DOHH2 (cell line): ENCODE results near the gene RPAP2.

Source experiments
- CTCF ChIP-seq: fragments of 200-600 bp; sonication (generic); IDR thresholded peaks from one replicate; pipeline ENCODE4 v1.5.1; 2014; ENCODE audit warnings: antibody characterized with exemption, mild to moderate bottlenecking, low read depth, low read length; ENCODE audit not compliant: poor library complexity, severe bottlenecking
- EZH2phosphoT487 ChIP-seq: fragments of 200-600 bp; sonication (generic); IDR thresholded peaks from 2 replicates; pipeline ENCODE4 v1.6.1; 2017; ENCODE audit warnings: borderline replicate concordance, mild to moderate bottlenecking, antibody characterized with exemption, low read length, moderate library complexity, mixed read lengths

GRCh38 chr1:92276082-92276481 lies 22.8 kb upstream of the RPAP2 start:
- TF ChIP-seq CTCF (no peak), EZH2phosphoT487 (no peak)
